HG03565 (cell line): ENCODE data around the gene YBX1.
"Not testable (repeated sequence)": the region's sequence is repeated elsewhere in the genome, so short reads cannot be mapped to it uniquely, and the experiment has no call there.

Source experiments
- ATAC-seq: cut with Tn5 transposase; IDR thresholded peaks from one replicate; pipeline ENCODE4 v1.9.1; 2021; ENCODE audit warnings: mild to moderate bottlenecking, moderate library complexity; ENCODE audit not compliant: unreplicated experiment

Gene YBX1

DNA sequence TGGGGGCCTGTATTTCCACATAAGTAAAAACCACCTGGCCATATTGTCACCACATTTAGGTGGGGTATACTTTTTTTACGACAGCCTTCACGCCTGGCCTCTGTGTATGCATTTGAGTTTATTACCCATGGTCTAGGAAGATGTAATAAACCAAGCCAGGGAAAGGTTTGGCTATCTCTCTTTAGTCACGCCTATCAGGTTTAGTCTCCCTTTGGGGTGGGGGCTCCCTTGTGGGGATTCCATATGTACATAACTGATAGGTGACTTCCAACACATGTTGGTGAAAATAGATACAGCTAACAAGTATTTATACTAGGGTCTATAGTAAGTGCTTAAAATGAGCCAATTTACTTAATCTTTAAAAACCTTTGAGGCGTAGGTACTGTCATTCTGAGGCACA lies 4.2 kb downstream of the YBX1 start:
- ATAC-seq = no peak

DNA sequence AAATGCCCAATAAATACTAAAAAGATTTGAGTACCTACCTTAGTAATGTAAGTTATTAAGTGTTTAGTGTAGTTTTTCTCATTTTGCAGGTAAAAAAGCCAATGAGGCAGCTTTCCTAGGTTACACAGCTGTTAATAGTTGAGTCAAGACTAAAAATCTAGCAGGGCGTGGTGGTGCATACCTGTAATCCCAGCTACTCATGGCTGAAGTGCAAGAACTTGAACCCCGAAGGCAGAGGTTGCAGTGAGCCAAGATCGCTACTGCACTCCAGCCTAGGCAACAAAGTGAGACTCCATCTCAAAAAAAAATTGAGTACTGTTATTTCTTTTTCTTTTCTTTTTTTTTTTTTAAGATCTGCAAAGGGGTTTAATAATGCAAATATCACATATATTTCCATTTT lies 7.7 kb downstream of the YBX1 start:
- ATAC-seq = no peak

DNA sequence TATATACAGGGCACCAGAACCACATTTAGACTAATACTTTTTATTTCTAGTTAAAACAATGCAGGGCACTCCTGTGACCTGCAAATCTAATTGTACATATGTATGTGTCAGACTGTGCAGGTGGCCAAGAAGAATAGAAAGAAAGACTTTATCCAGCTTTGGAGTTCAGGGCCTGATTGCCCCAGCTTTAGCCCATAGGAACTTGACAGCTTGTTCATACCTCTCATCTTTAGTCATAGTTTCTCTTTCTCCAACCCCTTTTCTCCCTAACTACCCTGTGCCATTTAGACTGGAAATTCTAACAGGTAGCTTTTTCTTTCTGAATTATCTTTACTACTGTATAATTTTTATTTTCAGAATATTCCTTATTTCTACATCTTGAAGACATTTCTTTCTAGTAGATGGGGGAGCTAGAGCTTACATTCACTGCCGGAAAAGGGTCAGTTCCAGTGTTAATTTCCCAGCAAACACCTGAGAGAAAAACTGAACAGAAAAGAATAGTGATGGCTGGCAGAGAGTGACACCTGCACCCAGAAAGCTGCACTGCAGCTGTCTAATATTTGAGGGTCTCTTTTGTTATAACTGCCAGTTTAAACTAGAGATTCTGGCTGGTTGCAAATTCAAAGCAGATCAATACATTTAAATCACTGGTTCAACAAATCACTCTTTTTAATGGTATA lies 8.4 kb downstream of the YBX1 start:
- no peak for ATAC-seq

DNA sequence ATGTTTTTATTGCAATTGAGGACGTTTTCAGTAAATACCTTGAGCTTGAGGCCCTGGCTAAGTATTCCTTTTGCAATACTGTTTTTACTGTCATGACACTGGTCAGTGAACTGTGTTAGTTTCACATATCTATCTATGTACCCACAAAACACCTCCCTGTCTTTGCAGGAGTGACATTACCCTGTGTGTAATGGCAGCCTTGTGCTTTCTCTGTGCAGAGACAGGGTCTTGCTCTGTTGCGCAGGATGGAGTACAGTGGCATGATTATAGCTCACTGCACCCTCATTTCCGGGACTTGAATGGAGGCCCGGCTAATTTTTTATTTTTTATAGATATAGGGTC lies 8.9 kb downstream of the YBX1 start:
- ATAC-seq = no peak

DNA sequence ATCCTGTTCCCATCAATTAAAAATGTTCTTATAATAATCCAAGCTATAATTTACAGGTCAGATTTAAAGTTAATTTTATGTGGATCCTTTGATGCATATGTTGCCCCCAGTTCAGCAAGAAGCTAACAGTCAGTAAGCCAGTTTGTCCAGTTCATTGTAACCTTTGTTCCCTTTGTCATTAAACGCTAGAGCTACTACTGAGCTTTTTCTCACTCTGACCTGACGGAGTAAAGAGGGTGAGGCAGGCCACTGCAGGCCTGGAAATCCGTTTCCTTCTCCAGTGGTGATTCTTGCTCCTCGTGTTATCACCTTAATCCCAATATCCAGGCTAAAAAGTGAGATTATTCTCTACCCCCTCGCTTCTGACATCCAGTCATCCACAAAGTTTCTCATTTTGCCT lies 10.2 kb downstream of the YBX1 start:
- ATAC-seq = no peak

DNA sequence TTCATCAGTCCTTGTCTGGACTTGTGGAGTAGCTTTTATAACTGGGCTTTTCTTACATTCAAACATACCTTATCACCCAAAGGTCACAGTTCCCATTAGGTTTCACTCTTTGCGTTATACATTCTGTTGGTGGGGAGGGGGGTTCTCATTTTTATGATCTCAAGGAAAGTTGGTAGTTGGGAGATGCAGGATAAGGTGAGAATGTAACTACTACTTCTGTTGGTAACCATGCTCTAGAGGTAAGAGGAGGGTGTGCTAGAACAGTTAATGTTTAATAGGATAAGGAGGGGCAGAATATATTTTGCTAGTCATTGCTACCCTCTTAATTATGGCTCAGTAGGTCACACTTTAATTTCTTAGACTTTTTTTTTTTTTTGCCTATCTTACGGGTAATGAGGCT lies 10.7 kb downstream of the YBX1 start:
- ATAC-seq = no peak

DNA sequence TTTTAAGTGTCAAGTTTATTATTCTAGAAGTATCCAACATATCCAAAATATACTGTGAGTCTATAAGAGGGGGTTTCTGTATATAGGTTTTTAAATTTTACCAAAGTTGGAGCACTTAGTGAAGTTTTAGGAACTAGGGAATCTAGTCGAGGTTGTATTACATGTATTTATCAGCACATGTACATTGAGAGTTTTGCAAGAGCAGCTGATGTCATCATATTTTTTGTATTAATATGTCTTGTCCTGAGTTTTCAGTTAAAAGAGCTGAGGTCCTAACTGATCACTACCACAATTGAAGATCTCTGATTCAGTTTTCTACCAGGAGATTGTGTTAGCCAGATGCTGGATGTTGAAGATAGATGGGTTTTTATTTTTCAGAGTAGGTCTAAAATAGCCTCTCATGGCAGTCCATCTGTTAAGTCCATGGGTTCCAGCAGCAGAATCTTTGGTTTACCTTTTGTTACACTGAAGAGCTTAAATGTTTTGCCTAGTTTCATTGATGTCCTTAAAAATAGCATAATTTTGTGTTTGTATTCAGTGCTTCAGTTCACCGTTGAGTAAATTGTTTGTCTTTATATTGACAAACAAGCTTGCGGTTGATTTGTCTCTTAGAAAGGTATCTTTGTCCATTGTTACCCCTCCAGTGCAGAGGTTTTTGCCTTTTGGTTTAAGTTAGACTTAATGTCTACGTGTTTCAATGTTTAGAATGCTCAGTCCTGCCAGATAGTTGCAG lies 16.0 kb downstream of the YBX1 start:
- no peak for ATAC-seq

DNA sequence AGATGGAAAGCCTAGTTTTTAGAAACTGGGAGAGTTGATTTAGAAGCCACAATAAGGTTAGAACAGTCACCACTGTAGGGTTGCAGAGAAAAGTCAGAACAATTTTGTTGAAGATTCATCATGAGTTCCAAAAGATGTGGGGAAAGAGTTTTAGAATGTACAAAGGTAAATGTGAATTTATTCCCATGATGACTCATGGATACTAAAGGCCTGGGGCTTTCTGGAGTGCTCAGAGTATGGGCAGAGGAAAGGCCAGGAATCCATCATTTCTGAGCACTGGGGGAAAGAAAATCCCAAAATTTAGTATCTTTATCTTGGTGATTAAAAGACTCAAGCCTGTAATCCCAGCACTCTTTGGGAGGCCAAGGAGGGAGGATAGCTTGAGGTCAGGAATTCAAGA lies 17.8 kb downstream of the YBX1 start:
- no peak for ATAC-seq

DNA sequence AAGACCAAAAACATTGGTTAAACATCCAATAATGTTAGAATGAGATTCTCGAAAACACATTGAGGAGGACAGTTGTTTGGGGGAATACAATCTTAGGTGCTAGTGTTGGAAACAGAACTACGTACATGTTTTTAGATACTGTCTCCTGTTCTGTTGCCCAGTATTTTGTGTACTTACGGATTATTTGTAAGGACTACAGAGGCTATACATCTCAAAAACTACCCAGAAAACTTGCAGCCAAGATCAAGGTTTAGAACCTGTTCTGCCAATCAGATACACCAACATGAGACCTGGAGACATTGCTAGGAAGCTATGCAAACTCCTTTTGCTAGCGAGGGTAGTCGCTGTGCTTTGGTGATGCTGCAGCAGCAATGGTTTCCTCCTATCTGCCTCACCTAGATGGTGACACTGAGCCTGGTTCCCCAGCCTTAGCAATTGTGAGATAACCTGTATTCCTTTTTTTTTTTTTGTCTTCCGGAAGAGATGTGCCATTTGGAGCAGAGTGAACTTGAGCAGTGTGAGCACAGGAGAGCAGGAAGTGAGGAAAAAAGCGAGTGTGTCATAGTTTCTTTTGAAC lies 21.8 kb downstream of the YBX1 start:
- ATAC-seq = no peak

DNA sequence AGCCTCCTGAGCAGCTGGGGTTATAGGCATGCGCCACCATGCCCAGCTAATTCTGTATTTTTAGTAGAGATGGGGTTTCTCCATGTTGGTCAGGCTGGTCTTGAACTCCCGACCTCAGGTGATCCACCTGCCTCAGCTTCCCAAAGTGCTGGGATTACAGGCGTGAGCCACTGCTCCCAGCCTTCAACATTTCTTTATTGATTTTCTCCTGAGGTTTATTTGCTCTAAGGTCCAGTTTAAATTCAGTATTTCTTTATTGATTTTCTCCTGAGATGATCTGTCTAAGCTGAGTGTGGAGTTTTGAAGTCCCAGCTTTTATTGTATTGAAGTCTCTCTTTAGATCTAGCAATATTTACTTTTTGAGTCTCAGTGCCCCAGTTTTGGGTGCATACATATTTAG lies 30.6 kb downstream of the YBX1 start:
- not testable (repeated sequence) for ATAC-seq

DNA sequence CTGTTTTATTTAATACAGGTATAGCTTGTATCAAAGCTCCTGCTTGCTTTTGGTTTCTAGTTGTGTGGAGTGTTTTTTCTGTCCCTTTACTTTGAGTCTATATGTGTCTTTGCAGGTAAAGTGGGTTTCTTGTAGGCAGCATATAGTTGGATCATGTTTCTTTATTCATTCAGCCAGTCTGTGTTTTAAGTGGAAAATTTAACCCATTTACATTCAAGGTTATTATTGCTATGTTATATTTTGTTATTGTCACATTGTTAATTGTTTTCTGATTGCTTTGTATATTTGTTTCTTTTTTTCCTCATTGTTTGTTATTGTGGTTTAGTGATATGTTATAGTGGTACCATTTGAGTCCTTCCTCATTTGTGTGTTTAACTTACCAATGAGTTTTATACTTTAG lies 31.1 kb downstream of the YBX1 start:
- no peak for ATAC-seq

DNA sequence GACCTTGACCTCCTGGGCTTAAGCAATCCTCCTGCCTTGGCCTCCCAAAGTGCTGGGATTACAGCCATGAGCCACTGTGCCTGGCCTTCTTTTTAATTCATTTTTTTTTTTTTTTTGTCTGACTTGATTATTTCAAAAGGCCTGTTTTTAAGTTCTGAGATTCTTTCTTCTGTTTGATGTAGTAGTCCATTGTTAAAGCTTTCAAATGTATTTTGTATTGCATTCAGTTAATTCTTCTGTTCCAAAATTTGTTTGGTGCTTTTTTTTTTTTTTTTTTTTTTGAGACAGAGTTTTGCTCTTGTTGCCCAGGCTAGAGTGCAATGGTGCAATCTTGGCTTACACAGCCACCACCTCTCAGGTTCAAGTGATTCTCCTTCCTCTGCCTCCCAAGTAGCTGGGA lies 32.2 kb downstream of the YBX1 start:
- ATAC-seq = not testable (repeated sequence)

DNA sequence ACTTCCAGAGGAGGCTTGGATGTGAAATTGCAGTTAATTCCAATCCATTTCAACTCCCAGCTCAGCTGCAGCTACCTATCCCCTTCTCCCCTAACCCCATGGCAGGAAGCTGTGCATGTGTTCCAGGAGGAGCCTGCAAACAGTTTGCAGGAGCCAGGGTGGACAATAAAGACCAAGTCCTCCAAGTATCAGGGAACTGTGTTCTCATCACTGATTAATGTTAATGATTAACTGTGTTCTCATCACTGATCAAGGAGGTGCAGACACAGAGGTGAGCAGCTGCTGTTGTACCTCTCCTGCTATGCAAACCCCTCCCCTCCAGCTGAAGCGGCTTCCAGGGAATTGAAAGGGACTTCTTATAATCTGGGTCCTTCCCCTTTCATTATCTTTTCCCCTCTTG lies 38.6 kb downstream of the YBX1 start:
- ATAC-seq = no peak

DNA sequence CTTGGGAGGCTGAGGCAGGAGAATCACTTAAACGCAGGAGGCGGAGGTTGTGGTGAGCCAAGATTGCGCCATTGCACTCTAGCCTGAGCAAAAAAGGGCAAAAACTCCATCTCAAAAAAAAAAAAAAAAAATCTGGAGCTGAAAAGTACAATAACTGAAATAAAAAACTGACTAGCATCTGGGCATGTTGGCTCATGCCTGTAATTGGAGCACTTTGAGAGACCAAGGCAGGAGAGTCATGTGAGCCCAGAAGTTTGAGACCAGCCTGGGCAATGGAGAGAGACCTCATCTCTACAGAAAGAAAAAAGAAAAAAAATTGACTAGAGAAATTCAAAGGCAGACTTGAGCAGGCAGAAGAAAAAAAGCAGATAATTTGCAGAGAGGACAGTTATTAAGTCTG lies 39.7 kb downstream of the YBX1 start:
- ATAC-seq = no peak

DNA sequence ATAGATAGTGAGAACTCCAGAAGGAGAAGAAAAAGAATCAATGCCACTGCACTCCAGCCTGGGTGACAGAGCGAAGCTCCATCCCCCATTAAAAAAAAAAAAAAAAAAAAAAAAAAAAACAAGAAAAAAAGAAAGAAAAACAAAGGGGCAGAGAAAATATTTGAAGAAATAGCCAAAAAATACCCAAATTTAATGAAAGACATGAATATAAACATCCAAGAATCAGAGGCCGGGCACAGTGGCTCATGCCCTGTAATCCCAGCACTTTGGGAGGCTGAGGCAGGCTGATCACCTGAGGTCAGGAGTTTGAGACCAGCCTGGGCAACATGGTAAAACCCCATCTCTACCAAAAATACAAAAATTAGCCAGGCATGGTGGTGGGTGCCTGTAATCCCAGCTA lies 40.2 kb downstream of the YBX1 start:
- ATAC-seq = not testable (repeated sequence)

DNA sequence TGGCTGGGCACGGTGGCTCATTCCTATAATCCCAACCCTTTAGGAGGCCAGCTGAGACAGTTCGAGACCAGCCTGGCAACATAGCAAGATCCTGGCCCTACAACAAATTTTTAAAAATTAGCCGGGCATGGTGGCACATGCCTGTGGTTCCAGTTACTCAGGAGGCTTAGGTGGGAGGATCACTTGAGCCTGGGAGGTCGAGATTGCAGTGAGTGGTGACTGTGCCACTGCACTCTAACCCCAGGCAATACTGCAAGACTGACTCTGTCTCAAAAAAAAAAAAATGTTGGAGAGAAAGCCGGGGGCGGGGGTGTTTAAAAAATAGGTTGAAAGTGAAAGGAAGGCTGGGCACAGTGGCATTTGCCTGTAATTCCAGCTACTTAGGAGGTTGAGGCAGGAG lies 41.3 kb downstream of the YBX1 start:
- no peak for ATAC-seq

DNA sequence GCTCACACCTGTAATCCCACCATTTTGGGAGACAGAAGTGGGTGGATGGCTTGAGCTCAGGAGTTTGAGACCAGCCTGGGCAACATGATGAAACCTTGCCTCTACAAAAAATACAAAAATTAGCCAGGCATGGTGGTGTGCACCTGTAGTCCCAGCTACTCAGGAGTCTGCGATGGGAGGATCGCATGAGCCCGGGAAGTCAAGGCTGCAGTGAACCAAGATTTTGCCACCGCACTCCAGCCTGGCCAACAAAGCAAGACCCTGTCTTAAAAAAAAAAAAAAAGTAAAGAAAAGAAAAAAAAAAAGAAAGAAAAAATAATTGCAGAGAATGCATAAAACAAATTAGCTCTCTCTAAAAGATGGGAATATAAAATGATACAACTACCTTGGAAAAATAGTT lies 43.6 kb downstream of the YBX1 start:
- ATAC-seq = not testable (repeated sequence)

DNA sequence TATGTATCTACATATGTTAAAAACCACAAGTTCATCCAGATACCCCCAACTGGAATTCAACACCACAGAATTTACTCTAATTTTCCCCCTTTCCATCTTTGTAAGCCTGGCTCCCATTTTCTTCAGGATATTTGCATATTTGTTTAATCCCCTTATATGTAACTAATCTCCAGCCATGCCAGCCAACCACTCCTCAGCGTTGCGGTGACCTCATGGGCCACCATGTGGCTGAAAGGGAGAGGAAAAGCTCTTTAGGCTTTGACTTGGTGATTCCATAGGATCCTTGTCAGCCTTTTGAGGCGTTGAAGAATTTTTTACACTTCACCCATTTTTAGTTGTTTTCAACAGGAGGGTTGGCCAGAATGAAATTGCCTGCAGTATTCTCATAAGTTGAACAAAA lies 47.8 kb downstream of the YBX1 start:
- no peak for ATAC-seq

DNA sequence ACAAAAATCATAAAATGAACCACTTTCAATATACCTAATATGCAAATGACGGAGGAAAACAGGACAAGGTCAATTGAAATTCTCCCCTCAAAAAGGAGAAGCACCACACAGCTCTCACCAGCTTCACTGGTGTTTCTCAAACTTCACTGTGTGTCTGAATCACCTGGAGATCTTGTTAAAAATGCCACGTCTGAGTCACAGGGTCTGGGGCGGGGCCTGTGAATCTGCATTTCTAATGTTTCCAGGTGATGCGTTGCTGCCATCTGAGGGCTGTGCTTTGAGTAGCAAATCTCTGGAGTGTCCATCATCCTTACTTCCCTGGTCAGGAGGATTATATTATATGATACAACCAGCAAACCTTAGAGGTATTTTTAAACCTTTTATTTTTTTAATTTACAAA lies 48.8 kb downstream of the YBX1 start:
- no peak for ATAC-seq

DNA sequence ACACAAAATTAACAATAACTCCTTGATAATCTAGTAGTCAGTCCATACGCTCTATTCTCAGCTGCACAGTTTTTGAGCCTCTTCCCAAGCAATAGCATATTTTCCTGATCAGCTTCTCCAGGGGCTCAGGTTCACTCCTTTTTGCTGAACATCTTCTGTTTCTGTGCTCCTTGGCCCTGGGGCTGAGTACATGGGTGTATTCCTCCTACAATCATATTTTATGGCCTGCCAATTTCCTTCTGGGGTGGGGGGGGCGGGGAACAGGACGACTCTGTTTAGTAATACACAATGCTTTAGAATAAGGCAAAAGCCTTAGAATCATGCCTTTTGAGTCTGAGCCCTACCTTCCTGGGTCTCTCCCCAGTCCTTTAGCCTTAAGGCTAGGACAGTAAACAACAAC lies 49.4 kb downstream of the YBX1 start:
- ATAC-seq = no peak

DNA sequence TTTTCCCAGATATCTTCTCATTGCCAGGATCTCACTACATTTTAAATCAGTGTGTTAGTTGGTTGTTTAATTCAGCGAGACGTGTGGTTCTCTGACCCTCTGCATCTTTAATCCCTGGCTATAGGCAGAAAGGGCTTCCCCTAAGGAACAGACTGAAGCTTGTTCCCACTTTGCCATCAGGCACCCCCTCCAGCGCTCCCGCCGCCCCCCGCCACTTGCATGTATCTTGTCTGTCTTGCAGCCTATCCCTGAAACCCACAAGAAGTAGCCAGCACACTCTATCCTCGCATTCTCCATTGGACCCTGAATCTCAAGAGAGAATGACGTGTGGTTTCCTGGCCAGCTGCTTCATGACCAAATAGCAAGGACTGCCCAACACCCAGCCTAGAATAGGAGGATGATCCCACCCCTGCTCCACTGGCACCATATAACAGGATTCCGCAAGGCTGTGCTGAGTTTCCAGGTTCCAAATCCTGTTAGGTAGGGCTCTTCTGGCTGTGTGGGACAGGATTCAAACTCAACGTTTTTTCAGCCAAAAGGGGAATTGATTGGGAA lies 50.0 kb downstream of the YBX1 start:
- ATAC-seq = no peak
